Neuron (in vitro differentiated cells): ENCODE results near the gene RABEPK.

Source experiments
- H2AFZ ChIP-seq: one replicate; pipeline ENCODE4 v1.6.1; 2013; ENCODE audit warnings: low read depth, mild to moderate bottlenecking, inconsistent platforms, low read length, moderate library complexity
- H3K27me3 ChIP-seq: one replicate; pipeline ENCODE4 v1.6.1; 2013; ENCODE audit warnings: low read length; ENCODE audit not compliant: insufficient read depth
- H3K36me3 ChIP-seq: one replicate; pipeline ENCODE4 v1.6.1; 2013; ENCODE audit warnings: low read length; ENCODE audit not compliant: insufficient read depth
- H3K4me1 ChIP-seq: one replicate; pipeline ENCODE4 v1.6.1; 2013; ENCODE audit warnings: low read length; ENCODE audit not compliant: insufficient read depth
- H3K4me3 ChIP-seq: 2 replicates; pipeline ENCODE4 v1.5.1; 2013; ENCODE audit warnings: mild to moderate bottlenecking, low read length, moderate library complexity
- H3K9me3 ChIP-seq: one replicate; pipeline ENCODE4 v1.6.1; 2013; ENCODE audit warnings: low read length

Gene RABEPK

GRCh38 chr9:125268394-125269013 is 68.2 kb downstream of the RABEPK start:
- Histone ChIP-seq H2AFZ (no peak overlapping the region), H3K4me3 (no peak overlapping the region), H3K4me1 (no peaks in the 10 kb centered on the region), H3K27me3 (no peaks in the 10 kb centered on the region), H3K9me3 (no peaks in the 10 kb centered on the region), H3K36me3 (peaks cover 14% of the 10 kb centered on the region)

- H3K4me3 ChIP-seq, result no peak overlapping the region
- no peak overlapping the region for H2AFZ ChIP-seq
- H3K4me1 ChIP-seq, result no peaks in the 10 kb centered on the region
These were observed 68.7 kb downstream of the RABEPK start for GRCh38 chr9:125269014-125269397.

GRCh38 chr9:125271081-125271480 is 70.7 kb downstream of the RABEPK start:
- Histone ChIP-seq H2AFZ (no peak overlapping the region), H3K36me3 (peaks cover 4% of the 10 kb centered on the region), H3K9me3 (no peaks in the 10 kb centered on the region), H3K27me3 (no peaks in the 10 kb centered on the region), H3K4me3 (no peak overlapping the region), H3K4me1 (no peaks in the 10 kb centered on the region)

More at GRCh38 chr9:125269014-125269397, 68.7 kb downstream of the RABEPK start:
- H3K9me3 ChIP-seq, result no peaks in the 10 kb centered on the region
- no peaks in the 10 kb centered on the region for H3K27me3 ChIP-seq
- peaks cover 11% of the 10 kb centered on the region for H3K36me3 ChIP-seq

- H3K4me3 ChIP-seq, result no peak overlapping the region
- H3K27me3 ChIP-seq, result no peaks in the 10 kb centered on the region
- peaks cover 2% of the 10 kb centered on the region for H3K36me3 ChIP-seq
- H3K4me1 ChIP-seq, result no peaks in the 10 kb centered on the region
- no peak overlapping the region for H2AFZ ChIP-seq
- H3K9me3 ChIP-seq, result no peaks in the 10 kb centered on the region
These were observed 72.4 kb downstream of the RABEPK start for GRCh38 chr9:125272697-125273096.

GRCh38 chr9:125276771-125277170 is 76.4 kb downstream of the RABEPK start:
- Histone ChIP-seq H3K27me3 (no peaks in the 10 kb centered on the region), H3K4me1 (no peaks in the 10 kb centered on the region), H3K36me3 (peaks cover 2% of the 10 kb centered on the region), H3K9me3 (no peaks in the 10 kb centered on the region), H3K4me3 (no peak overlapping the region), H2AFZ (no peak overlapping the region)

GRCh38 chr9:125277411-125277810 is 77.1 kb downstream of the RABEPK start:
- Histone ChIP-seq H2AFZ (no peak overlapping the region), H3K4me3 (no peak overlapping the region), H3K4me1 (no peaks in the 10 kb centered on the region), H3K36me3 (peaks cover 2% of the 10 kb centered on the region), H3K9me3 (no peaks in the 10 kb centered on the region), H3K27me3 (no peaks in the 10 kb centered on the region)

- no peaks in the 10 kb centered on the region for H3K4me1 ChIP-seq
- H2AFZ ChIP-seq, result no peak overlapping the region
- H3K27me3 ChIP-seq, result no peaks in the 10 kb centered on the region
- peaks cover 2% of the 10 kb centered on the region for H3K36me3 ChIP-seq
- H3K9me3 ChIP-seq, result no peaks in the 10 kb centered on the region
- H3K4me3 ChIP-seq, result no peak overlapping the region
These were observed 80.6 kb downstream of the RABEPK start for GRCh38 chr9:125280945-125281344.
